ENCODE data around the gene DEUP1. TPM values are rescaled to one million over a fixed set of nuclear protein-coding genes. Genes with fewer than 3 reads are reported as not detected.

DEUP1 gene
- total RNA-seq, 4 donors from 2014 or later: not detected

DNA sequence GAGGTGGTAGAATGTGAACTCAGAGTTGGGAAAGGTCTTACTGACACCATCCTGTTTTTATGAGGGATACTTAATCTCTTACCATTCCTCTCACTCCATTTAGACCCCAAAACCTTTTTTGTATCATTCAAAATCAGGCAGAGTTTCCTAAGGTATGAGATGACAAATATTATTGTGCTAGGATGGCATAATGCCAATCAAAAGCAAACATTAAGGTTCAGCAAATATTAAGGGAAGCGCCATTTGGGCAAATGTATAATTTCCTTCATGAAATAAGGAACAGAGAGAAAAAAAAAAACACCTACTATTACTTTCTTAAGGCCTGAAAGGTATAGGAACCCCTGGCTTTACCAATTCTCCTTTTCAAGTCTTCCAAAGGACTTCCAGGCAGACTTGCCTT is 150.2 kb downstream of the DEUP1 start:
- TF ChIP-seq POLR2A (IDR thresholded peaks at IDR 0.05): no peak
- TF ChIP-seq EP300 (IDR thresholded peaks at IDR 0.05): no peak
- peaks cover 0 to 9% (median 3%) of the 10 kb centered on the region in 3 donors for H3K4me1 ChIP-seq
- no peak for ATAC-seq
- no peaks in the 10 kb centered on the region for H3K9me3 ChIP-seq
- 100% methylated on average over 1 of the region's 1 CpG for WGBS, 2 donors (ENCODE audit: low coverage in 1 of 2)
- H3K36me3 ChIP-seq: peaks cover 0 to 11% of the 10 kb centered on the region in 2 donors
- no peaks in the 10 kb centered on the region for H3K27me3 ChIP-seq
- no peak overlapping the region for H3K4me3 ChIP-seq
- H3K27ac ChIP-seq: no peak overlapping the region

DNA sequence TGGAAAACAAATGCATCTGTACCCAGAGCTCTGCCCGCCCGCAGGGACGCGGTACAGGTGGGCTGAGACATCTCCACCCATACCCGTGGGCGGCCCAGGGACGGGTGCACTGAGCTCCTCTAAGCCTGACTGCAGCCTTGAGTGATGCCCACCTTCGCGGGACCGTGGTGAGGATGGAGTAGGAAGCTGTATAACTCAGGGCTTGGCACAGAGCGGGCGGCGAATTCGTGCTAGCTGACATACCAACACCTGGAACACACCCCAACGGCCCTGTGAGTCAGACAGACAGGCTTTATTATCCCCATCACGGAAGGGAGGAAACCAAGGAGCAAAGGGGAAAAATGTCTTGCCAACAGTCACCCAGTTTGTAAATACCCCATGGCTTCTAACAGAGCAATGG is 150.7 kb downstream of the DEUP1 start:
- no peak for ATAC-seq
- Histone ChIP-seq H3K27me3 (no peaks in the 10 kb centered on the region), H3K9me3 (no peaks in the 10 kb centered on the region), H3K27ac (no peak overlapping the region), H3K4me3 (no peak overlapping the region), H3K36me3 (peaks cover 0 to 11% of the 10 kb centered on the region in 2 donors), H3K4me1 (peaks cover 0 to 9% (median 3%) of the 10 kb centered on the region in 3 donors)
- 86% methylated on average over 7 of the region's 16 CpGs; no CpG with 5 or more reads in 1 of the 2 donors for WGBS, 2 donors (ENCODE audit: low coverage in 1 of 2)
- no peak for TF ChIP-seq EP300 (IDR thresholded peaks at IDR 0.05)
- no peak for TF ChIP-seq POLR2A (IDR thresholded peaks at IDR 0.05)
- TF ChIP-seq, protein P1, sequence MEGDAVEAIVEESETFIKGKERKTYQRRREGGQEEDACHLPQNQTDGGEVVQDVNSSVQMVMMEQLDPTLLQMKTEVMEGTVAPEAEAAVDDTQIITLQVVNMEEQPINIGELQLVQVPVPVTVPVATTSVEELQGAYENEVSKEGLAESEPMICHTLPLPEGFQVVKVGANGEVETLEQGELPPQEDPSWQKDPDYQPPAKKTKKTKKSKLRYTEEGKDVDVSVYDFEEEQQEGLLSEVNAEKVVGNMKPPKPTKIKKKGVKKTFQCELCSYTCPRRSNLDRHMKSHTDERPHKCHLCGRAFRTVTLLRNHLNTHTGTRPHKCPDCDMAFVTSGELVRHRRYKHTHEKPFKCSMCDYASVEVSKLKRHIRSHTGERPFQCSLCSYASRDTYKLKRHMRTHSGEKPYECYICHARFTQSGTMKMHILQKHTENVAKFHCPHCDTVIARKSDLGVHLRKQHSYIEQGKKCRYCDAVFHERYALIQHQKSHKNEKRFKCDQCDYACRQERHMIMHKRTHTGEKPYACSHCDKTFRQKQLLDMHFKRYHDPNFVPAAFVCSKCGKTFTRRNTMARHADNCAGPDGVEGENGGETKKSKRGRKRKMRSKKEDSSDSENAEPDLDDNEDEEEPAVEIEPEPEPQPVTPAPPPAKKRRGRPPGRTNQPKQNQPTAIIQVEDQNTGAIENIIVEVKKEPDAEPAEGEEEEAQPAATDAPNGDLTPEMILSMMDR (IDR thresholded peaks at IDR 0.05): no peak
- TF ChIP-seq POLR2AphosphoS5 (IDR thresholded peaks at IDR 0.05): no peak

DNA sequence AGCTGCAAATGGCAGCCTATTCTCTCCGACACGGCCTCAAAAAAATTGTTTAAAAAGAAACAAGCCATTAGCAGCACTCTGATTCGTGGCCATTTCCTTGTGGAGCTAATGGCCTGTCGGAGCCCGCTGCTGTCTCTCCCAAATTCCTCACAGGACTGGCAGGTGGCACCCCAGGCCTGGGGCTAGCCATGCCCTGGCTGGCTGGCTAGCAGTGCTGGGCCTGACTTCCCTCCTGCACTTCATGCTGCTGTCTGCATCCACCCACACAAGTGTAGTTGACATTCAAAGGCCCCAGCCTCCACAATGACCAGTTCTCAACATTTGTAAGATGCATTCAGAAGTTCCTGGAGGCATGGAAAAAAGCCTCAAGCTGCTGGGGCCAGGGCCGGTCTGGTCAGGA is 151.2 kb downstream of the DEUP1 start:
- no peak overlapping the region for H3K27ac ChIP-seq
- no peaks in the 10 kb centered on the region for H3K9me3 ChIP-seq
- no peak overlapping the region for H3K4me3 ChIP-seq
- no peaks in the 10 kb centered on the region for H3K27me3 ChIP-seq
- no peak for ATAC-seq
- H3K36me3 ChIP-seq: peaks cover 0 to 11% of the 10 kb centered on the region in 2 donors
- TF ChIP-seq POLR2A (IDR thresholded peaks at IDR 0.05) (no peak), POLR2AphosphoS5 (IDR thresholded peaks at IDR 0.05) (no peak), EP300 (IDR thresholded peaks at IDR 0.05) (no peak)
- TF ChIP-seq, protein P1 (IDR thresholded peaks at IDR 0.05): no peak
- peaks cover 0 to 9% (median 3%) of the 10 kb centered on the region in 3 donors for H3K4me1 ChIP-seq
- 83 to 86% methylated on average over 3 to 5 of the region's 6 CpGs for WGBS, 2 donors (ENCODE audit: low coverage in 1 of 2)

DNA sequence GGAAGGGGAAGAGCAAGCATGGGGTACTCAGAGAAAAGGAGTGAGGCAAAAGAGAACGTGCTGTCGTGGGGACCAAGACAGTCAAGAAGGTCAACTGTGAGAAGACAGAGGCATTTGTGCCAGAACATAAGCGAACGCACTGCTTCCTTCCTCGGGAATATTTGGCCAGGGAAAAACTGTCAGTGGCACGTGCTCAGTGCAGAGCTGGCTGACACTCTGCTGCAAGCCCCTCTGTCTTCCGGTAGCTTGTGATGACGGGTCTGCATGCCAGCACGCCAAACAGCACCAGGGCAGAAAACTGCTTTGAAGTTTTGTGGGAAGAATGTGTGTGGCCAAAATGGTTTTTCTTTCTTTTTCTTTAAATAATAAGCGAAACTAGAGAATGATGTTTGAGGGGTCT is 152.0 kb downstream of the DEUP1 start:
- peaks cover 0 to 9% (median 3%) of the 10 kb centered on the region in 3 donors for H3K4me1 ChIP-seq
- TF ChIP-seq POLR2A (IDR thresholded peaks at IDR 0.05): no peak
- TF ChIP-seq, protein P1 (IDR thresholded peaks at IDR 0.05): no peak
- peaks cover 0 to 11% of the 10 kb centered on the region in 2 donors for H3K36me3 ChIP-seq
- H3K9me3 ChIP-seq: no peaks in the 10 kb centered on the region
- 58 to 73% methylated on average over 7 to 9 of the region's 10 CpGs for WGBS, 2 donors (ENCODE audit: low coverage in 1 of 2)
- no peak overlapping the region for H3K4me3 ChIP-seq
- no peaks in the 10 kb centered on the region for H3K27me3 ChIP-seq
- no peak for ATAC-seq
- no peak overlapping the region for H3K27ac ChIP-seq

DNA sequence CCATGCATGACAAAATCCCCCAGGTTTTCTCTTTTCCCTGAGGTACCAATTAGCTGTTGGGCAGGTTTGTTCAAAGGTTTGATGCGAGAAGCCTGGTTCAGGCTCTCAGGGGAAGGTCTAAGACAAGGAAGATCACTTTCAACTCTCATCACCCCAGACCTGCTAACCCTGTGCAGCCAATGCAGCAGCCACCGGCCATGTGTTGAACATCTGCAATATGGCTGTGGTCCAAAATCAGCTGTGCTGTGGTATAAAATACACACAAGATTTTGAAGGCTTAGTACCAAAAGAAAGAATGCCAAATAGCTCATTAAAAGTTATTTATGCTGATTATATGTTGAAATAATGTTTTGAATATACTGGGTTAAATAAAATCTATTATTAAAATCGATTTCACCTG is 154.2 kb downstream of the DEUP1 start:
- Histone ChIP-seq H3K4me1 (peaks cover 0 to 9% (median 3%) of the 10 kb centered on the region in 3 donors), H3K27ac (no peak overlapping the region), H3K4me3 (no peak overlapping the region), H3K36me3 (peaks cover 0 to 13% of the 10 kb centered on the region in 2 donors), H3K27me3 (no peaks in the 10 kb centered on the region), H3K9me3 (no peaks in the 10 kb centered on the region)
- 19 to 39% methylated on average over 2 of the region's 3 CpGs for WGBS, 2 donors (ENCODE audit: low coverage in 1 of 2)
- TF ChIP-seq POLR2A (IDR thresholded peaks at IDR 0.05): no peak
- TF ChIP-seq POLR2AphosphoS5 (IDR thresholded peaks at IDR 0.05): no peak
- TF ChIP-seq, protein P1 (IDR thresholded peaks at IDR 0.05): no peak
- ATAC-seq: no peak
